ENCODE results near the gene PDE5A. TPM values are rescaled to one million over a fixed set of nuclear protein-coding genes. Genes with fewer than 3 reads are reported as not detected.

PDE5A gene
- total and polyA plus RNA-seq, 2 experiments from 2014 or later, result 9.7 to 35.8 TPM

GRCh38 chr4:119518230-119518892, 110.2 kb downstream of the PDE5A start:
- H3K9me3 ChIP-seq (ENCODE audit: low read depth), result no peaks in the 10 kb centered on the region
- no peak overlapping the region for H3K4me3 ChIP-seq
- H3K9me2 ChIP-seq (replicated peaks; ENCODE audit: insufficient read depth), result no peaks in the 10 kb centered on the region
- H3K4me2 ChIP-seq, result no peak overlapping the region
- no peak overlapping the region for H2AFZ ChIP-seq
- WGBS (ENCODE audit: low lambda C conversion rate, missing lambda C conversion rate), result 81% methylated on average over 3 of the region's 3 CpGs
- H3K79me2 ChIP-seq, result no peaks in the 10 kb centered on the region
- DNase-seq (ENCODE audit: low spot score), result no peak
- H3K4me1 ChIP-seq (ENCODE audit: insufficient read depth), result no peaks in the 10 kb centered on the region
- H4K20me1 ChIP-seq (ENCODE audit: insufficient read depth, poor library complexity, severe bottlenecking), result no peaks in the 10 kb centered on the region
- peak overlapping the region; percentile 30 for H3K27ac ChIP-seq
- no peaks in the 10 kb centered on the region for H3K27me3 ChIP-seq
- TF ChIP-seq EZH2 (IDR thresholded peaks at IDR 0.05; ENCODE audit: borderline replicate concordance) (no peak), EZH2phosphoT487 (IDR thresholded peaks at IDR 0.05; ENCODE audit: low read depth, severe bottlenecking, unreplicated experiment) (no peak)
- TF ChIP-seq, protein P1, sequence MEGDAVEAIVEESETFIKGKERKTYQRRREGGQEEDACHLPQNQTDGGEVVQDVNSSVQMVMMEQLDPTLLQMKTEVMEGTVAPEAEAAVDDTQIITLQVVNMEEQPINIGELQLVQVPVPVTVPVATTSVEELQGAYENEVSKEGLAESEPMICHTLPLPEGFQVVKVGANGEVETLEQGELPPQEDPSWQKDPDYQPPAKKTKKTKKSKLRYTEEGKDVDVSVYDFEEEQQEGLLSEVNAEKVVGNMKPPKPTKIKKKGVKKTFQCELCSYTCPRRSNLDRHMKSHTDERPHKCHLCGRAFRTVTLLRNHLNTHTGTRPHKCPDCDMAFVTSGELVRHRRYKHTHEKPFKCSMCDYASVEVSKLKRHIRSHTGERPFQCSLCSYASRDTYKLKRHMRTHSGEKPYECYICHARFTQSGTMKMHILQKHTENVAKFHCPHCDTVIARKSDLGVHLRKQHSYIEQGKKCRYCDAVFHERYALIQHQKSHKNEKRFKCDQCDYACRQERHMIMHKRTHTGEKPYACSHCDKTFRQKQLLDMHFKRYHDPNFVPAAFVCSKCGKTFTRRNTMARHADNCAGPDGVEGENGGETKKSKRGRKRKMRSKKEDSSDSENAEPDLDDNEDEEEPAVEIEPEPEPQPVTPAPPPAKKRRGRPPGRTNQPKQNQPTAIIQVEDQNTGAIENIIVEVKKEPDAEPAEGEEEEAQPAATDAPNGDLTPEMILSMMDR (IDR thresholded peaks at IDR 0.05; ENCODE audit: poor library complexity), result no peak
- peaks cover 6% of the 10 kb centered on the region for H3K36me3 ChIP-seq (replicated peaks; ENCODE audit: insufficient read depth, low read depth)

DNA sequence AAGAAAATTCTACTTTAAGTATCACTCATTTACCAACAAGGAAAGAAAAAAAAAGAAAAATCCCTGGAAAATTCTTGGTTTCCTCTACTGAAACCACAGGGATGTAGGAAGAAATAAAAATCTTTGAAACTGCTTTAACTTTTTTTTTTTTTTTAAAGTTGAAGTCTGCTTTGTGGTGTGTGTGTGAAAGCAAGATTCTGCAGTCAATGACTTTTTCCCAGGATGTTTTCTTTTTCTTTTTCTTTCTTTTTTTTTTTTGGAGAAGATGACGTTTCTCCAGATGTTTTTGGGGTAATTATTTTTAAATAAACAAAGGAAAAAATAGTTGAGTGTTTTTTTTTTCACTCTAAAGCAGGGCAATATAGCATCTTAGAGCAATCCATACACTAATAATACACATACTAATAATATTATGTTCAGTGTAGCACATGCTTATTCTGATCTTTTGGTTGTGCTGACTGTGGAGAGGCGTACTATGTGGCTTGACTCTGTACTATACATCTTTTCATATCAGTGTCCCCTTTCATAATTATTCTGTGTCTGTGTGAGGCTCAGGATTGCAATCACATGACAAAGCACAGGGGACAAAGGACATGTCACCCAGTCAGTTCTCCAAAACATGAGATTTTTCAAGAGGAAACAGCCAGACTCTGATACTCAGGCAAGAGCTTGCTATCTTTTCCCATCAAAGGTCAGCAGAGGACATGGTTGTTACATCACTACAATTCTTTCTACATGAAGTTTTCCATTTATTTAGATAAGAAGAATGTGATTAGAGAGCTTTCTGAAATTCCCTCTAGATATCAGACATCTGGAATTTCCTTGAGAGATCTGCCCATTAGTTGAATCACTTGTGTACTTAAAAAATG, 111.0 kb downstream of the PDE5A start:
- peak; percentile 32 for DNase-seq (ENCODE audit: low spot score)
- H3K27ac ChIP-seq, result peak overlapping the region; percentile 30
- no peak overlapping the region for H3K4me3 ChIP-seq
- no peaks in the 10 kb centered on the region for H3K79me2 ChIP-seq
- H3K4me1 ChIP-seq (ENCODE audit: insufficient read depth), result no peaks in the 10 kb centered on the region
- H3K27me3 ChIP-seq, result no peaks in the 10 kb centered on the region
- WGBS (ENCODE audit: low lambda C conversion rate, missing lambda C conversion rate), result 81% methylated on average over 2 of the region's 2 CpGs
- peaks cover 6% of the 10 kb centered on the region for H3K36me3 ChIP-seq (replicated peaks; ENCODE audit: insufficient read depth, low read depth)
- no peak overlapping the region for H3K4me2 ChIP-seq
- no peak overlapping the region for H2AFZ ChIP-seq
- no peaks in the 10 kb centered on the region for H4K20me1 ChIP-seq (ENCODE audit: insufficient read depth, poor library complexity, severe bottlenecking)
- H3K9me3 ChIP-seq (ENCODE audit: low read depth), result no peaks in the 10 kb centered on the region
- TF ChIP-seq EZH2phosphoT487 (IDR thresholded peaks at IDR 0.05; ENCODE audit: low read depth, severe bottlenecking, unreplicated experiment) (no peak), EZH2 (IDR thresholded peaks at IDR 0.05; ENCODE audit: borderline replicate concordance) (no peak)
- TF ChIP-seq, protein P1 (IDR thresholded peaks at IDR 0.05; ENCODE audit: poor library complexity), result no peak
- no peaks in the 10 kb centered on the region for H3K9me2 ChIP-seq (replicated peaks; ENCODE audit: insufficient read depth)

DNA sequence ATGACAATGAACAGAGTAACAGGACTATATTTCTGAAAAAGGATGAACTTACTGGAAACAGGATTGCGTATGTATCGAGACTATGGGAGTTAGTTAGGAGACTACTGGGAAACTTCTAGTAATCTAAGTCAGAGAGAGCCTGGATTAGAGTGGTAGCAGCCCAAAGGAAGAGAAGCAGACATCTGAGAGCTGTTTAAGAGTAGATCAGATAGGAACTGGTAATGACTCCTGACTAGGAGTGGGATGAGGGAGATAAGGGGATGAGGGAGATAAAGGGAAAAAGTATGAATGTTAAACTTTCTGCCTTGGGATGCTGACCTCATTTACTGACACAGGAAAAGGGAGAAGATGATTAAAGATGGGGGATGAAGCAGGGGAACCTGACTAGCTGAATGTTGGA, 116.2 kb downstream of the PDE5A start:
- Histone ChIP-seq H4K20me1 (ENCODE audit: insufficient read depth, poor library complexity, severe bottlenecking) (no peaks in the 10 kb centered on the region), H3K27me3 (no peaks in the 10 kb centered on the region), H3K4me1 (ENCODE audit: insufficient read depth) (no peaks in the 10 kb centered on the region), H3K4me2 (no peak overlapping the region), H3K9me3 (ENCODE audit: low read depth) (no peaks in the 10 kb centered on the region), H3K9me2 (replicated peaks; ENCODE audit: insufficient read depth) (no peaks in the 10 kb centered on the region), H3K36me3 (replicated peaks; ENCODE audit: insufficient read depth, low read depth) (no peaks in the 10 kb centered on the region), H3K4me3 (no peak overlapping the region), H3K79me2 (no peaks in the 10 kb centered on the region), H2AFZ (no peak overlapping the region), H3K27ac (no peak overlapping the region)
- WGBS (ENCODE audit: low lambda C conversion rate, missing lambda C conversion rate), result 88% methylated on average over 2 of the region's 2 CpGs
- no peak for DNase-seq (ENCODE audit: low spot score)
- TF ChIP-seq EZH2 (IDR thresholded peaks at IDR 0.05; ENCODE audit: borderline replicate concordance) (no peak), EZH2phosphoT487 (IDR thresholded peaks at IDR 0.05; ENCODE audit: low read depth, severe bottlenecking, unreplicated experiment) (no peak)
- TF ChIP-seq, protein P1 (IDR thresholded peaks at IDR 0.05; ENCODE audit: poor library complexity), result no peak
